ENCODE measurements around the gene ZCCHC12.
A peak's percentile ranks its signal among the peaks of the same experiment; 100 is the strongest.
"Not testable (repeated sequence)": the region's sequence is repeated elsewhere in the genome, so short reads cannot be mapped to it uniquely, and the experiment has no call there.

Gene ZCCHC12

GRCh38 chrX:118802857-118803256, 20.8 kb upstream of the ZCCHC12 start:
- Mint-ChIP-seq H3K27me3 (ENCODE audit: low read depth) (peaks cover 4% of the 10 kb centered on the region), H3K9me3 (peaks cover 12% of the 10 kb centered on the region), H3K36me3 (ENCODE audit: low read depth) (no peaks in the 10 kb centered on the region), H3K27ac (peak overlapping the region in 2 of 3 experiments; percentile 52 to 60), H3K4me3 (no peak overlapping the region), H3K4me1 (peaks cover 5% of the 10 kb centered on the region)
- TF ChIP-seq CTCF (IDR thresholded peaks at IDR 0.05; ENCODE audit: unreplicated experiment in 3 of 3): no peak

DNA sequence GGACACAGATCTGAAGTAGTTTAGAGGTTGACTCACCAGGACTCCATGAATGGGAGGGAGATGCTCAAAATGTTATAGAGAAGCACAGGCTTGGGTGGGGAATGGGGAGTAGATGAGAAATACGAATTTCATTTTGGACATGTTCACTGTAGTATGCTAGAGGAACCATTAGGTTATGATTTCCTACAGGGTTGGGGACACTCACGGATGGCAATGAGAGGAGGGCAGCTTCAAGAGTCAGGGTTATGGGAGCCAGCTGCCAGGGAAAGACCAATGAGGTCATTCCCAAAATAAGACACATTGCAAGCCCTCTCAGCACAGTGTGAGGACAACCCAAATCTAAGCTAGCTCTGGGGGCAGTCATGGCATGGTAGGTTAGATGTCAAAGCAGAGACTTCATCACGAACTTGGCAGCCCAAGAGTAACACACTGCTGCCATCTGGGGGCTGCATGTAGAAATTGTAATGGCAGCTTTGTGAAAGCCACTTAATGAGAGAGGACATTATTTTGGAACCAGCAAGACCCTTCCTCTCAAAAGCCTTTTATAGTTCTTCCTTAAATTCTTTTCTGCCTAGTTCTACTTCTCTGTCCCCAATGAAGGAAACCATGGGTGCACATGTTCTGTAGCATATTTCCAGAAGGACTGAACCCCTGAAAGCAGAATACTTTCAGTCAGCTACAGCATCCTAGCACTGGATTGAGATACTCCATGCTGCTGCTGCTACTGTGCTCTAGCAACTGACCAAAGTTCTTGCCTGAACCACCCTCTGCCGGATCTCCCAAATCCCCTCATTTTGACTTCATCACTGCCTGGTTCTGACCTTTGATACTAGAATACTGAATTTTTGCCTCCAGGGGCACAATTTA, 16.2 kb upstream of the ZCCHC12 start:
- Mint-ChIP-seq H3K4me3 (no peak overlapping the region), H3K27ac (no peak overlapping the region), H3K27me3 (ENCODE audit: low read depth) (peaks cover 4% of the 10 kb centered on the region), H3K4me1 (peaks cover 5% of the 10 kb centered on the region), H3K36me3 (ENCODE audit: low read depth) (no peaks in the 10 kb centered on the region), H3K9me3 (peaks cover 7% of the 10 kb centered on the region)
- peak; percentile 55 to 63 (median 61) for TF ChIP-seq CTCF (IDR thresholded peaks at IDR 0.05; ENCODE audit: unreplicated experiment in 3 of 3)

- not testable (repeated sequence) for H3K9me3 Mint-ChIP-seq; H3K27ac Mint-ChIP-seq; H3K36me3 Mint-ChIP-seq (ENCODE audit: low read depth); H3K27me3 Mint-ChIP-seq (ENCODE audit: low read depth); H3K4me3 Mint-ChIP-seq; H3K4me1 Mint-ChIP-seq
These were observed 6.4 kb upstream of the ZCCHC12 start for GRCh38 chrX:118817257-118817656.

DNA sequence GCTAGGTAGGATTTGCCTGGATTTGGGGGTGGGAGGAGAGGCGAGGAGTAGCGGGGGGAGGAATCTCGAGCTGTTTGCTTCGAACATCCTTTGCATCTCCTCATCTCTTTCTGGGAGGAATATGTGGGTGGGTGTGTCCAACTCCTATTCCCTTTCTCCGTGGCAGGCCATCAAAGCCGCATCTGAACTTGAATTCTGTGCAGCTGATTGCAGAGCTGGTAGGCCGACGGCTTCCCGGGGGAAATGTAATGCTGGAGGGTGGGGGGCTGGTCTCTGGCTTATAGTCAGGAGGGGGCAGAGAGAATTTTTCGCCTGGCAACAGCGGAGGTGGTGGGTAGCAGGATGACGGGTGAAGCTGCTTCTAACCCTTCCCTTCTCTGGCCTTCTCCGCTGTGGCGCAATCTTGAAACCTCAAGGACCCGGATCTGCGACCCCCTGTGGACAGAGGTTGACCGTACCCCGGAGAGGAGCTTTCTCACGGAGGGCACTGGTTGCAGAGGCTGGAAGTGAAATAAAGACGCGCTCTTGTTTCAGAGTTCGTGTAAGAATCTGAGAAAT, 628 bp downstream of the ZCCHC12 start:
- H3K36me3 Mint-ChIP-seq (ENCODE audit: low read depth): no peaks in the 10 kb centered on the region
- TF ChIP-seq CTCF (IDR thresholded peaks at IDR 0.05; ENCODE audit: unreplicated experiment in 3 of 3): no peak
- H3K27me3 Mint-ChIP-seq (ENCODE audit: low read depth): peaks cover 52% of the 10 kb centered on the region
- peaks cover 16% of the 10 kb centered on the region for H3K4me1 Mint-ChIP-seq
- no peak overlapping the region for H3K27ac Mint-ChIP-seq
- peak overlapping the region; percentile 84 to 93 (median 87) for H3K4me3 Mint-ChIP-seq
- peaks cover 17% of the 10 kb centered on the region for H3K9me3 Mint-ChIP-seq

- Mint-ChIP-seq H3K9me3 (peaks cover 19% of the 10 kb centered on the region), H3K4me3 (peak overlapping the region; percentile 25 to 54 (median 41)), H3K4me1 (peaks cover 16% of the 10 kb centered on the region), H3K36me3 (ENCODE audit: low read depth) (no peaks in the 10 kb centered on the region), H3K27me3 (ENCODE audit: low read depth) (peaks cover 52% of the 10 kb centered on the region), H3K27ac (no peak overlapping the region)
- no peak for TF ChIP-seq CTCF (IDR thresholded peaks at IDR 0.05; ENCODE audit: unreplicated experiment in 3 of 3)
These were observed 1.6 kb downstream of the ZCCHC12 start for GRCh38 chrX:118825227-118825626.

DNA sequence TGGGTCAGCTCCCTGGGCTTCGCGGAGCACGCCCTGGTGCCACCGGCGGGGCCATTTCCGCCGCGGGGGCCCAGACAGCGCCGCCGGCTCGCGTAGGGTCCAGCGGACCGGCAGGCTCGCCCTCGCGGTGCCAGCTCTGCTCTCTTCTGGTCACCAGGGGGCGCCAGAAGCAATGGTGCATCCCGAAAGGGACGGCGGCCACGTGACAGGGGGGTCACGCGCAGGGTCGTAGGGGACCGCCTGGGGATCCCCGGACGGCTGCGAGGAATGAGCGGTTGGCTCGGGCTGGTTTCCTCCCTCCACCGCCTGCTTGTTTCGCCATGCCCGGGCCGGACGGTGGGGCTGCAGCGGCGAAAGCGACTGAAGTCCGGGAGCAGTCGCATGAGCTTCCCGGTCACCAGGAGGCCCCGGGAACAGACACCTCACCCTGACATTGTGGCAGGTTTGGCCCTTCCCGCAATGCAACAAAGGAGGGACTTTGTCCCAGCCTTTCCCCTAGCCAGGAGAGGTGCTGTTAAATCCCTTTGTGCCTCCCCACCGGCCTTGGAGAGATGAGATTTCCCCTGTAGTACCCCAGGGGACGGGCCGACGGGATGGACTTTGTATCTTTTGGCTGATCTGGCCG, 15.8 kb downstream of the ZCCHC12 start:
- peak overlapping the region in 1 of 3 experiments; percentile 15 for H3K27ac Mint-ChIP-seq
- no peaks in the 10 kb centered on the region for H3K9me3 Mint-ChIP-seq
- H3K4me3 Mint-ChIP-seq: peak overlapping the region; percentile 60 to 76 (median 68)
- TF ChIP-seq CTCF (IDR thresholded peaks at IDR 0.05; ENCODE audit: unreplicated experiment in 3 of 3): peak; percentile 68 to 77 (median 71)
- H3K36me3 Mint-ChIP-seq (ENCODE audit: low read depth): no peaks in the 10 kb centered on the region
- no peaks in the 10 kb centered on the region for H3K27me3 Mint-ChIP-seq (ENCODE audit: low read depth)
- no peaks in the 10 kb centered on the region for H3K4me1 Mint-ChIP-seq

Data from nephron (organoid).